ENCODE measurements around the gene RPS6KC1. TPM values are rescaled to one million over a fixed set of nuclear protein-coding genes. Genes with fewer than 3 reads are reported as not detected.

The RPS6KC1 gene
- total and polyA plus RNA-seq, 7 experiments from 2014 or later: 5.4 to 18.9 (median 11.5) TPM

DNA sequence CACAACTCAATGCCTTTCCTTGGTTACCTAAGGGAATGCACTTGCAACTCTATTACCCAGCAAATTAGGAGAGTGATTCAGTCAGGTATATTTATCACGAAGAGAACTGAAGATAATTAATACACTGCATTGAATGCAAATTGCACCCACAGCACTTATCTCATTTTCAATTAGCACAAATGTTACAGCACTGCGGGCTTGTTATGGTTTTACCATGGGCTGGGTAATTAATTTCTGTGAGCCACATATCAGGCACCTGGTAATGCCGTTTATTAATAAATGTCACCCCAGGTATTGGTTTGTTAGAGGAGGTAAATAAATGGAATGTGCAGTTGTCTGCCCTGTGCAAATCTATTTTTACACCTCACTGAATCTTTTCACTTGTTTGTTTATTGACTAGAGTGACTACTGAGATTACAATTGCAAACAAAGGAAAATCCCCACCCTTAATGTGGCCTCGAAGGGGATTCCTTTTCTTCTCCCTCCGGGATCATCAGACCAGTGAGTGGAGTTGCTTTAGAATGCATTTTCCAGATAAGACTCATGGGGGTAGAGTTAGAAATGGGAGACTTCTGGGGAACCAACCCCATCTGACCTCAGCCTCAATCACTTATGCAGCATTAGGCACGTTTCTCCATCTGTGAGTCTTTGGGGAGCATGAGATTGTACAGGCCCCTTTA, 269.3 kb downstream of the RPS6KC1 start:
- ChIA-PET CTCF (no interaction called here), POLR2A (no interaction called here)
- Mint-ChIP-seq H3K27me3 (peaks cover 0 to 16% (median 10%) of the 10 kb centered on the region in 5 donors), H3K27ac (no peak overlapping the region), H3K36me3 (peaks cover 0 to 5% (median 3%) of the 10 kb centered on the region in 5 donors), H3K9me3 (peaks cover 0 to 14% (median 3%) of the 10 kb centered on the region in 11 donors), H3K4me1 (no peaks in the 10 kb centered on the region), H3K4me3 (no peak overlapping the region)
- DNase-seq (no peak), ATAC-seq (no peak)
- Histone ChIP-seq H3K27me3 (ENCODE audit: control insufficient read depth in 2 of 2, insufficient read depth in 2 of 2, low read length in 2 of 2) (no peaks in the 10 kb centered on the region), H3K9me3 (ENCODE audit: control insufficient read depth in 2 of 3, low read length in 3 of 3) (peaks cover 0 to 3% (median 0%) of the 10 kb centered on the region in 3 experiments), H3K4me3 (ENCODE audit: low read length) (no peak overlapping the region), H3K27ac (ENCODE audit: low read depth, low read length) (no peak overlapping the region), H3K36me3 (ENCODE audit: control insufficient read depth in 2 of 3, insufficient read depth in 3 of 3, low read length in 3 of 3) (no peaks in the 10 kb centered on the region), H3K4me1 (ENCODE audit: control insufficient read depth in 2 of 2, insufficient read depth in 2 of 2, low read length in 2 of 2) (no peaks in the 10 kb centered on the region)
- intact Hi-C loops (cut with micrococcal nuclease): no loop called here

Other genes starting within 250 kb of the RPS6KC1 start
- not detected for gene SPATA45, start 203.6 kb upstream of the RPS6KC1 start, total RNA-seq
- not detected for gene SPATA45, start 203.6 kb upstream of the RPS6KC1 start, polyA plus RNA-seq
- 10 to 100 TPM in 2 of 5 experiments, 1 to 10 TPM in 3; 7.4 to 12.2 (median 8.2) TPM for gene FLVCR1, start 193.0 kb upstream of the RPS6KC1 start, total RNA-seq
- 1 to 10 TPM; 2.3 to 2.6 TPM for gene FLVCR1, start 193.0 kb upstream of the RPS6KC1 start, polyA plus RNA-seq
- 1 to 10 TPM in 1 of 5 experiments, under 1 TPM in 1, not detected in 3; 0.73 to 1.1 TPM for gene VASH2, start 100.7 kb upstream of the RPS6KC1 start, total RNA-seq
- not detected for gene VASH2, start 100.7 kb upstream of the RPS6KC1 start, polyA plus RNA-seq
- gene ANGEL2, start 35.4 kb upstream of the RPS6KC1 start, total RNA-seq: 10 to 100 TPM; 57.8 to 96.5 (median 63.4) TPM
- gene ANGEL2, start 35.4 kb upstream of the RPS6KC1 start, polyA plus RNA-seq: 10 to 100 TPM; 22.2 to 25.7 TPM

All from naive thymus-derived CD4-positive, alpha-beta T cell (primary cell).